SH-SY5Y (cell line): ENCODE data around the gene ANKRD31.

Source experiments
- GATA2 ChIP-seq: IDR thresholded peaks from 2 replicates; pipeline ENCODE4 v1.6.1; 2011; ENCODE audit warnings: mild to moderate bottlenecking, low read depth, low read length
- GATA3 ChIP-seq: IDR thresholded peaks from 2 replicates; pipeline ENCODE4 v1.6.1; 2011; ENCODE audit warnings: low read depth, mild to moderate bottlenecking, low read length, moderate library complexity

ANKRD31 gene

GRCh38 chr5:75236322-75237316 lies at the start of gene ANKRD31:
Gene ANKRD31 (minus strand): TSS chr5:75236878. CDS start chr5:75236686, 192 bp downstream.
- no peak for TF ChIP-seq GATA2
- TF ChIP-seq GATA3, result no peak

GRCh38 chr5:75286211-75286773 lies 49.6 kb upstream of the ANKRD31 start:
- no peak for TF ChIP-seq GATA2
- no peak for TF ChIP-seq GATA3

GRCh38 chr5:75282581-75282980 lies 45.9 kb upstream of the ANKRD31 start:
- TF ChIP-seq GATA3 (no peak), GATA2 (no peak)

- TF ChIP-seq GATA3 (no peak), GATA2 (no peak)
Measured at GRCh38 chr5:75281716-75282465, 45.2 kb upstream of the ANKRD31 start.

- TF ChIP-seq GATA2 (no peak), GATA3 (no peak)
Measured at GRCh38 chr5:75279321-75279720, 42.6 kb upstream of the ANKRD31 start.

GRCh38 chr5:75277463-75277862 lies 40.8 kb upstream of the ANKRD31 start:
- no peak for TF ChIP-seq GATA3
- TF ChIP-seq GATA2, result no peak

GRCh38 chr5:75275756-75276155 lies 39.1 kb upstream of the ANKRD31 start:
- TF ChIP-seq GATA2 (no peak), GATA3 (no peak)

- TF ChIP-seq GATA3, result no peak
- no peak for TF ChIP-seq GATA2
Measured at GRCh38 chr5:75275147-75275546, 38.5 kb upstream of the ANKRD31 start.

GRCh38 chr5:75274486-75274885 lies 37.8 kb upstream of the ANKRD31 start:
- no peak for TF ChIP-seq GATA2
- no peak for TF ChIP-seq GATA3

- TF ChIP-seq GATA2 (no peak), GATA3 (no peak)
Measured at GRCh38 chr5:75265731-75266130, 29.1 kb upstream of the ANKRD31 start.

- TF ChIP-seq GATA3 (no peak), GATA2 (no peak)
Measured at GRCh38 chr5:75262271-75262670, 25.6 kb upstream of the ANKRD31 start.

GRCh38 chr5:75260708-75261107 lies 24.0 kb upstream of the ANKRD31 start:
- no peak for TF ChIP-seq GATA2
- no peak for TF ChIP-seq GATA3

- TF ChIP-seq GATA3 (no peak), GATA2 (no peak)
Measured at GRCh38 chr5:75245023-75245422, 8.3 kb upstream of the ANKRD31 start.

- TF ChIP-seq GATA2 (no peak), GATA3 (no peak)
Measured at GRCh38 chr5:75243510-75243909, 6.8 kb upstream of the ANKRD31 start.
